ENCODE results near the gene MIB2. TPM values are rescaled to one million over a fixed set of nuclear protein-coding genes. Genes with fewer than 3 reads are reported as not detected.

Gene MIB2
- total RNA-seq, 2 donors from 2014 or later = 36.7 to 49.8 TPM

DNA sequence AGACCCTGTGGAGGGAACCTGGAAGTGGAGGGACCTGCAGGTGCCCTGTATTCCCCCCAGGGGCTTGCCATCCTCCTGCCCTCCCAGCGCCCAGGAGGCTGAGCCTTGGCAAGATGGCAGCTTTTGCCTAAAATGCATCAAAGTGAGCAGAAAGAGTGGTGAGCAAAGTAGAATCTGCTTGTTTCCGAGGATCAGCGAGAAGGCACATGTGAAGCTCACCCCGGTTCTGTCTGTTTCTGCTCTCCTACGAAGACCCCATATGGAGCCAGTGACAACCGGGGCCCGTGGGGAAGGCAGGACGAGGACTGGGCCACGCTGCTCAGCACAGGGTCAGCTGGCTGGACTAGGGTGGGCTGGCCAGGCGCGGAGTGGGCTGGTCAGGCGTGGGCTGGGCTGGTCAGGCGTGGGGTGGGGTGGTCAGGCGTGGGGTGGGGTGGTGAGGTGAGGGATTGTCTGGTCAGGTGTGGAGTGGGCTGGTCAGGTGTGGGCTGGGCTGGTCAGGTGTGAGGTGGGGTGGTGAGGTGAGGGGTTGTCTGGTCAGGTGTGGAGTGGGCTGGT lies 10.2 kb upstream of the MIB2 start:
- Mint-ChIP-seq H3K36me3 (no peaks in the 10 kb centered on the region), H3K9me3 (no peaks in the 10 kb centered on the region), H3K27ac (peak overlapping the region in 1 of 2 donors; percentile 55)
- DNase-seq (ENCODE audit: low spot score in 2 of 2) (no peak), ATAC-seq (no peak)

DNA sequence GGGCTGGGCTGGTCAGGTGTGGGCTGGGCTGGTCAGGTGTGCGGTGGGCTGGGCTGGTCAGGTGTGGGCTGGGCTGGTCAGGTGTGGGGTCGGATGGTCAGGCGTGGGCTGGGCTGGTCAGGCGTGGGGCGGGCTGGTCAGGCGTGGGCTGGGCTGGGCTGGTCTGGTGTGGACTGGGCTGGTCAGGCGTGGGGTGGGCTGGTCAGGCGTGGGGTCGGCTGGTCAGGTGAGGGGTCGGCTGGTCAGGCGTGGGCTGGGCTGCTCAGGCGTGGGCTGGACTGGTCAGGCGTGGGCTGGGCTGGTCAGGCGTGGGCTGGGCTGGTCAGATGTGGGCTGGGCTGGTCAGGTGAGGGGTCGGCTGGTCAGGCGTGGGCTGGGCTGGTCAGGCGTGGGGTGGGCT lies 9.6 kb upstream of the MIB2 start:
- Mint-ChIP-seq H3K9me3 (no peaks in the 10 kb centered on the region), H3K27ac (no peak overlapping the region), H3K36me3 (no peaks in the 10 kb centered on the region)
- no peak for ATAC-seq
- DNase-seq (ENCODE audit: low spot score in 2 of 2) = no peak

DNA sequence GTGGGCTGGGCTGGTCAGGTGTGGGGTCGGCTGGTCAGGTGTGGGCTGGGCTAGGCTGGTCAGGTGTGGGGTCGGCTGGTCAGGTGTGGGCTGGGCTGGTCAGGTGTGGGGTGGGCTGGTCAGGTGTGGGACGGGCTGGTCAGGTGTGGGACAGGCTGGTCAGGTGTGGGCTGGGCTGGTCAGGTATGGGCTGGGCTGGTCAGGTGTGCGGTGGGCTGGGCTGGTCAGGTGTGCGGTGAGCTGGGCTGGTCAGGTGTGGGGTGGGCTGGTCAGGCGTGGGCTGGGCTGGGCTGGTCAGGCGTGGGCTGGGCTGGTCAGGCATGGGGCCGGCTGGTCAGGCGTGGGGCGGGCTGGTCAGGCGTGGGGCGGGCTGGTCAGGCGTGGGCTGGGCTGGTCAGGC lies 9.1 kb upstream of the MIB2 start:
- Mint-ChIP-seq H3K27ac (no peak overlapping the region), H3K9me3 (no peaks in the 10 kb centered on the region), H3K36me3 (no peaks in the 10 kb centered on the region)
- ATAC-seq (no peak), DNase-seq (ENCODE audit: low spot score in 2 of 2) (no peak)

DNA sequence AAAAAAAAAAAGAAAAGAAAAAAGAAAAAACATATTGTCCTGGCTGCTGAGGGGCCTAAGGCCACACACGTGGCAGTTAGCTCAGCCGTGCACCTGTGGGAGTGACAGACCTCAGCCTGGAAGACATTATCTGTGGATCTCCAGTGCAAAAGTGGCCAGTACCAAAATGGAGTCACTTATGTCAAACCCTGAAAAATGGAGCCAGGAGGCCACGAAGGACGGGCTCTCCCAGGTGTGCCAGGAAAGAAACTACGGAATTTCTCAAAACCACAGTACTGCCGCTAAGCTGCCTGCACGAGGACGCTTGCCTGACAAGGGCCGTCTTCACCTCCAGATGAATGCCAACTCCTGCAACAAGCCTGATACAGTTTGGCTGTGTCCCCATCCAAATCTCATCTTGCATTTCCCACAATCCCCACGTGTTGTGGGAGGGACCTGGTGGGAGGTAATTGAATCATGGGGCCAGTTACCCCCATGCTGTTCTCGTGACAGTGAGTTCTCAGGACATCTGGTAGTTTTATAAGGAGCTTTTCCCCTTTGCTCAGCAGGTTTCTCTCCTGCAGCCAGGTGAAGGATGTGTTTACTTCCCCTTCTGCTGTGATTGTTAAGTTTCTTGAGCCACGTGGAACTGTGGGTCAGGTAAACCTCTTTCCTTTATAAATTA lies 5.3 kb upstream of the MIB2 start:
- Mint-ChIP-seq H3K27ac (no peak overlapping the region), H3K36me3 (peaks cover 6 to 16% of the 10 kb centered on the region in 2 donors), H3K9me3 (no peaks in the 10 kb centered on the region)
- no peak for DNase-seq (ENCODE audit: low spot score in 2 of 2)
- no peak for ATAC-seq

DNA sequence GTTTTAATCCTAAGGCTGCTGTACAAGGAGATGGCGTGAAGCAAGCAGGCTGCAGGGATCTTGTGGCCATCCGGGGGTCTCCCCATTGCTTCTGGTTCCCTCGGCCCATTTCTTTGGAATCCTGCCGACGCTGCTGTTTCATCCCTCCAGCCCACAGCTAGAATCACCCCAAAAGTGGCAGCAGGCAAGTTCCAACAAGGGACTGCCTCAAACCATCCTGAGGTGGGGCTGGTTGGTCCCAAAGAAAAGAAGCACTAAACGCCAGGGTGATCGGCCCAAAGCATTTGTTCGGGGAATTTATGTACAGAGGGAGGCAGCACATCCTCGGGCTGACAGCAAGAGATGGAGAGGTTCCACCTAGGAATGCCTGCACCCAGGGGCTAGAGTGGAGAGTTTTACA lies 4.5 kb upstream of the MIB2 start:
- DNase-seq (ENCODE audit: low spot score in 2 of 2) (no peak), ATAC-seq (no peak)
- H3K9me3 Mint-ChIP-seq = no peaks in the 10 kb centered on the region
- H3K36me3 Mint-ChIP-seq = peaks cover 7 to 16% of the 10 kb centered on the region in 2 donors
- H3K27ac Mint-ChIP-seq = no peak overlapping the region

DNA sequence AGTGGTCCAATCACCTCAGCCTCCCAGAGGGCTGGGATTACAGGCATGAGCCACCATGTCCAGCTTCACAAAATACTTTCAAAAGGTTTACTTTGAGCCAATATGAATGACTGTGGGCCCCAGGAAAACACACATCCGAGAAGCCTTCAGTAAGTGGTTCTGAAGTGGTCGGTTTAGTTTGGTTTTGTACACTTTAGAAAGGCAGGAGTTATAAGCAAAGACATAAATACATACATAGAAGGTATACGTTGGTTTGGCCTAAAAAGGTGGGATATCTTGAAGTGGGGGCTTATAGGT lies 3.2 kb upstream of the MIB2 start:
- peak overlapping the region in 1 of 2 donors; percentile 44 for H3K27ac Mint-ChIP-seq
- no peak for ATAC-seq
- peaks cover 7 to 16% of the 10 kb centered on the region in 2 donors for H3K36me3 Mint-ChIP-seq
- no peaks in the 10 kb centered on the region for H3K9me3 Mint-ChIP-seq
- no peak for DNase-seq (ENCODE audit: low spot score in 2 of 2)

DNA sequence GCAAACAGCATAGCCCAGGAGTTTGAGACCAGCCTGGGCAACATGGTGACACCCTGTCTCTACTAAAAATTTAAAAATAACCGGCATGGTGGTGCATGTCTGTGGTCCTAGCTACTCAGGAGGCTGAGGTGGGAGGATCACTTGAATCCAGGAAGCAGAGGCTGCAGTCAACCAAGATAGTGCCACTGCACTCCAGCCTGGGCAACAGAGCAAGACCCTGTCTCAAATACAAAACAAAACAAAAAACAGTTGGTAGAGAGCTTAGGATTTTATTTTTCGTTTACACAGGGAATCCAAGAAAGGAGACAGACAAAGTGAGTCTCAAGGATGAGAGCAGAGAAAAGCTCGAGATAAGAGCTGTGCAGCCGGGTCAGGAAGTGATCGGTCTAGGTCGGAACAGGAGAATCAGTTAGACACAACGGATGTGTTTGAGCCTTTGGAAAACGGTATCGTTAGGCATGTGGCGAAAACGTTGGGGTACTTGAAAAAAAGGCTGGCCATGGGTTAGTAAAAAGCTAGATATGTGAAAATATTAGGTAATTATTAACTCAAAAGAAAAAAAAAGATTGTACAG lies 1.7 kb upstream of the MIB2 start:
- Mint-ChIP-seq H3K27ac (peak overlapping the region; percentile 94 to 98), H3K36me3 (peaks cover 7 to 16% of the 10 kb centered on the region in 2 donors), H3K9me3 (no peaks in the 10 kb centered on the region)
- ATAC-seq (no peak), DNase-seq (ENCODE audit: low spot score in 2 of 2) (no peak)

DNA sequence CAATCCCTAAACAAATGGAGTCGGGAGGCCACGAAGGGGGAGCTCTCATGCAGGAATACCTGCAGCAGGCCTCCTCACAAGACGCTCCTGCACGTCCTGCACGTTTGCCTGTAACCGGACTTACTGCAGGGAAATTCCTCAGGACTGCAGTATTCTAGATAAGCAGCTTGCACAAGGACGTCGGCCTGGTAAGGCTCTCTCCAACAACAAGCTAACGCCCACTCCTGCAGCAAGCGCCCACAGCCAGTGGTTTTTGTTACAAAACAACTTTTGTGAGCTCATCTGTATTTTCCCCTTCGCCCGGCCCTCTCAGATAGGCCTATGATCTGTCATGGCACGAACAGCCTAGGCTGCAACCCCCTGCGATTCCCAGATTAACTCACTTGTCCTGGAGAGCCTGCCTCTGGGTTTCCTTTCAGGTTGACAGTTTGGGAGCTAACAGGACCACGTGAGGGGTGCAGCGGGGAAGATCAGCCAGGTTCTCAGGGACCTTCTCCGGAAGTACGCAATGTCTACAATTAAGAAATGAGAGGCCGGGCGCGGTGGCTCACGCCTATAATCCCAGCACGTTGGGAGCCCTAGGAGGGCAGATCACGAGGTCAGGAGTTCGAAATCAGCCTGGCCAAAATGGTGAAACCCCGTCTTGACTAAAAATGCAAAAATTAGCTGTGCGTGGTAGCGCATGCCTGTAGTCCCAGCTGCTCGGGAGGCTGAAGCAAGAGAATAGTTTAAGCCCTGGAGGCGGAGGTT lies 921 bp upstream of the MIB2 start:
- H3K9me3 Mint-ChIP-seq = no peaks in the 10 kb centered on the region
- DNase-seq (ENCODE audit: low spot score in 2 of 2) (no peak), ATAC-seq (peak in 1 of 2 donors; percentile 21)
- H3K36me3 Mint-ChIP-seq = peaks cover 7 to 16% of the 10 kb centered on the region in 2 donors
- H3K27ac Mint-ChIP-seq = peak overlapping the region; percentile 94 to 98

DNA sequence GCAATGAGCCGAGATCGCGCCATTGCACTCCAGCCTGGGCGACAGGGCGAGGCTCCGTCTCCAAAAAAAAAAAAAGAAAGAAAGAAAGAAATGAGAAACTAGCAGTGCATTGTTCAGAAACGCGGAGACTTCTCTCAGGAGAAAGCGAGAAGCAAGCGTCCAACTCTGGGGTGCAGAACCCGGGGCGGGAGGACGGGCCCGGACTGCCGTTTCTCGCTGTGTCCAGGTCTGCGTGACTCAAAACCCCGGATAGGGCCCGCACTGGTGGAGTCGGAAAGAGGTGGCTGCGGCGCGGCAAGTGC lies 395 bp upstream of the MIB2 start:
- no peaks in the 10 kb centered on the region for H3K9me3 Mint-ChIP-seq
- DNase-seq (ENCODE audit: low spot score in 2 of 2) (no peak), ATAC-seq (no peak)
- peak overlapping the region; percentile 94 to 98 for H3K27ac Mint-ChIP-seq
- H3K36me3 Mint-ChIP-seq = peaks cover 7 to 16% of the 10 kb centered on the region in 2 donors

DNA sequence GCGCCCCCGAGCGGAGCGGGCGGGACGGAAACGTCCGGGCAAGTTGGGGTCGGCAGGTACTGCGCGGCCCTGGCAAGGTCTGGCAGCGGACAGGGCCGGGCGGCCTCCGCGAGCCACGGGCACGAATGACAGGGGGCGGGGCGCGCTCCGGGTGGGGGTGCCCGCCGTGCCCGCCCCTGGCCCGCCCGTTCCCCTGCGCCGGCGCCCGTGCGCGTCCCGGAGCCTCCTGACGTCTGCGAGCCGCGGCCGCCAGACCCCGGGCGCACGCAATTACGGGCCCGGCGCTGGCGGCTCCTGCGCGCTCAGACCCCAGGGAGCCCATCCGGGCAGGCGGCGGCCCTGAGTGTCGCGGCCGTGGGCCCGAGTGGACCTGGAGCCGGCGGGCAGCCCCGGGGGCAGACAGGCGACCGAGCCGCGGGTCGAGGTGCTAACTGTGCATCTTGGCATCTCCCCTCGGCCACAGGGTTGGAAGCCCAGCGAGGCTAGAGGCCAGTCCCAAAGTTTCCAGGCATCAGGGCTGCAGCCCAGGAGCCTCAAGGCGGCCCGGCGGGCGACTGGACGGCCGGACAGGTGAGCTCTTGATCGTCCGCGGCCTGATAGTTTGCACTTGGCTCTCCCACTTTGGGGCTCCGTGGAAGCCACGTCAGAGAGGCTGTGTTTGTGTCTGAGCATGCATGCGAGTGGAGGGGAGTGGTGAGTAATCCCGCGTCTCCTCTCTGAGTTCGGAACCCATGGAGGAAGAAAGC lies 918 bp downstream of the MIB2 start:
- peak overlapping the region; percentile 62 to 94 for H3K27ac Mint-ChIP-seq
- peaks cover 7 to 16% of the 10 kb centered on the region in 2 donors for H3K36me3 Mint-ChIP-seq
- no peaks in the 10 kb centered on the region for H3K9me3 Mint-ChIP-seq
- ATAC-seq (peak; percentile 16 to 23), DNase-seq (ENCODE audit: low spot score in 2 of 2) (peak in 1 of 2 donors; percentile 56)

DNA sequence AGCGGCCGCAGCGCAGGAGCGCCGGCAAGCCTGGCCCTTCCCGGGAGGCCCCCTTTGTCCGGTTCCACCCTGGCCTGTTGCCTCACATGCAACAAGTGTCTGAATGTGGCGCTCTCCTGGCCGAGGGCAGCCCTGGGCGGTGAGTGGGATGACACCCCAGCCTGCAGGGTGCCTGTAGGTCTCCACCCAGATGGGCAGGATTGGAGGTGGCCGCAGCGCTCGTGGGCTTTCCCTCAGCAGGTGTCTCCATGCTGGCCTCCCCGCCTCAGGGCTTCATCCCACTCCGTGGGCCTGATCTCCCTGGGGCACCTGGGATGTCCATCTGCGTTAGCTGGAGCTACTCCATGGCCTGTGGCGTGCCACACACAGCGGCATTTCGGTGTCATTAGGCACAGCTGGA lies 1.5 kb downstream of the MIB2 start:
- ATAC-seq (no peak), DNase-seq (ENCODE audit: low spot score in 2 of 2) (no peak)
- Mint-ChIP-seq H3K36me3 (peaks cover 7 to 16% of the 10 kb centered on the region in 2 donors), H3K27ac (peak overlapping the region in 1 of 2 donors; percentile 45), H3K9me3 (no peaks in the 10 kb centered on the region)

DNA sequence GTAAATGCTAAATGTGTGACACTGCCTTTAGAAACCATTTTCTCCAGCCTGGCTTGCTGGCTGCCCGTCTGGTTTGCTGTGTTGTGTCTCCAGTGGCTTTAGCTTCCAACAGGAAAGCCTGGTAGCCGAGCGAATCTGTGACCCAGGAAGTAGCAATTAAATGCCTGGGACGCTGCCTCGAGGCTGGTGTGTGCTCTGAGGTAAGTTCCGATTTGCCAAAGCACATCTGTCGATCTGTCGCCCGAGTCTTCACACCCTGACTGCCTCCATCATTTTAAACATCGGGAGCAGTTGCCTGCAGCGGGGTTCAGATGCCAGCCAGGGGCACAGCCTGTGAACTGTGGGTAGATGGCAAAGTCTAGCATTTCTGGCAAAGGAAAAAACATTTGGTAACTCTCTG lies 2.2 kb downstream of the MIB2 start:
- H3K9me3 Mint-ChIP-seq = no peaks in the 10 kb centered on the region
- H3K36me3 Mint-ChIP-seq = peaks cover 7 to 16% of the 10 kb centered on the region in 2 donors
- H3K27ac Mint-ChIP-seq = peak overlapping the region in 1 of 2 donors; percentile 45
- ATAC-seq = no peak
- no peak for DNase-seq (ENCODE audit: low spot score in 2 of 2)

DNA sequence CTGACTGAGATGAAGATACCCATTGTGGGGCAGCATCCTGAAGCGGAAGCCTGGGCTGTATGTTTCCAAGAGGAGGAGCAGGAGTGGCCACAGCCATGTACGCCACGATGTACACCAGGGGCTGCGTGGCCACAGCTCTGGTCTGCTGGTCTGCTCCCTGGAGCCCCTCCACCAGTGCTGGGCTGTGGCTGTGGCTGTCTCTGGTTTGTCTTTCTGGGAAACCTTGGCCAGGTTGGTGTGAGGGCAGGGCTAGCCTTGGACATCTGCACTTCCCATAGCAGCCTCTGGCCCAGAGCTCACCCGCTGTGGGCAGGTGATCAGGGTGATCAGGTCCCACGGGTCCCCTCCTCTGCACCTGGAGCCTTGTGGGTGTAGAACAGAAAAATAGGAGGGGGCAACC lies 2.6 kb downstream of the MIB2 start:
- no peaks in the 10 kb centered on the region for H3K9me3 Mint-ChIP-seq
- peaks cover 7 to 16% of the 10 kb centered on the region in 2 donors for H3K36me3 Mint-ChIP-seq
- ATAC-seq (no peak), DNase-seq (ENCODE audit: low spot score in 2 of 2) (no peak)
- no peak overlapping the region for H3K27ac Mint-ChIP-seq

DNA sequence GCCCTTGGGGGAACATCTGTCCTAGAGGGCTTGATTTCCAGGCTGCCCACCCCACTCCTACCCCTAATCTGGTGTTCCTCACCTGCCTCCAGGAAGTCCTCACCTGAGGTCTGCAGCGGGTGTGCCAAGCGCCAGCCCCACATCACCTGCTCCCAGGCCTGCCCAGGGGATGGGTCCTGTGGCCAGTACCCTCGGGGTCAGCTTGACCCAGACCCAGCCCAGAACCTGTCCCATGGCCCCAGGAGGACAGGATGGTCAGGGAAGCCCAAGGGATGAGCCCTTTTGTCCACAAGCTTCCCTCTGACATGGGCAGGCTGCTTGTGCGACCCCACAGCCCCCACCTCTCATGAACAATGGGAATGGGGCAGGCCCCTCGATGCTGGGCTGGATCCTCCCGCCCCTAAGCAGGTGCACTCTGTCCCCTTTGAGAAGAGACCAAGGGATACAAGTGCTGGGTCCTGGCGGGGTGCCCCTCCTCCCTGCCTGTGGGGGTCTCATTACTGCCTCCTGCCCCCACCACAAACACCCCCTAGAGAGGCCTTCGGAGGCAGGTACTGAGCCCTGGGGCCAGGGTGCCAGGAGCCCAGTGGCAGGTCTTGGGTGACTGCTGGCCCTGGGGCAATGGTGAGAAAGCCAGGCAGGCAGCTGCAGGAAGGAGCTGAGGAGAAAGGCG lies 3.2 kb downstream of the MIB2 start:
- Mint-ChIP-seq H3K9me3 (no peaks in the 10 kb centered on the region), H3K27ac (no peak overlapping the region), H3K36me3 (peaks cover 7 to 13% of the 10 kb centered on the region in 2 donors)
- DNase-seq (ENCODE audit: low spot score in 2 of 2) (no peak), ATAC-seq (no peak)

DNA sequence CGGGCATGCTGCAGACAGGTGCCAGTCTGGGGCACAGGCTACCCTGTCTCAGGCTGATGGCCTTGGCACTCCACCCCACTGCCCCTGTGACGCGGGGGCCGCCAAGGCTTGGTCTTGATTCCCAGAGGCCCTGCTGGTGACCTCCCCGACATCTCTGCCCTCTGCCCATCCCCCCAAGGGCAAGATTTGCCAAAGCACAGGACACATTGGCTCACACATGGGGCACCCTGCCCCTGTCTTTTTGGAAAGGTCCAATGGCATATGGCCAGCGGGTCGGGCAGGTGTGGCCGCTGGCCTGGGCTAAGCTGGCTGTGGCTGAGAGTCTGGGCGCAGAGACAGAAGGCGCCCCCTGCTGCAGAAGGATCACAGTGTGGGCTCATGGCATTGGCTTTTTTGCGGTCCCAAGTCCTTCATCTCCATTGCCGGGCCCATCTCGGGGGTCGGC lies 4.6 kb downstream of the MIB2 start:
- DNase-seq (ENCODE audit: low spot score in 2 of 2) (no peak), ATAC-seq (no peak)
- no peaks in the 10 kb centered on the region for H3K9me3 Mint-ChIP-seq
- peaks cover 0 to 1% of the 10 kb centered on the region in 2 donors for H3K36me3 Mint-ChIP-seq
- H3K27ac Mint-ChIP-seq = no peak overlapping the region

DNA sequence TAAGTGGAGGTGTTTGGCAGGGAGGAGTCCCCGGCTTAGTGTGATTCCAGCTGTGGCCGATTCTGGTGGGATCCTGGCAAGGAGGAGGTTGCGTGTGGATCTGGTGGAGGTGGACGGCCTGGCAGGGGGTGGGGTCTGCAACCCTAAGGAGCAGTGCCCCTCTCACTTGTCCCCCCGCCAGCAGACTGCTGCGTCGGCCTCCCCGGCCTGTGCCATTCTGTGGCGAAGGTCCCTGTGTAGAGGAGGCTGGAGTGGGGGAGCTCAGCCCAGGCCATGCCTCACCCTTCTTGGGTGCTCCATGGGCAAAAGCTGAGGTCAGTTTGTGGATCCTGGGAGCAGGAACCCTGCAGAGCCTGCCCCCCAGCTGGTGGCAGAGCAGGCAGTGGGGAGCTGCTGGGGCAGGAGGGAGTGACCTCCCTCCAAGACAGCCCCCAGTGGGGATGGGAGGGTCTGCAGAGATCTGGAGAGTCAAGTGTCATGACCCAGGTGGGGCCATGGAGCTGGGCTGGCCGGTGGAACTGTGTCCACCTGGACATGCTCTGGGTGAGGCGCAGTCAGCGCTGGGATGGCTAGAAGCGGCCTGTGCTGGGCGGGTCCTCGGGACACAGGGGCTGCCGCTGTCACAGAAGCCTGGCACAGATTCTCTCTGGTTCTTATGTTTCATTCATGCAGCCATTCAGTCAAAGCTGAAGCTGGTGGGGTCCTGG lies 5.3 kb downstream of the MIB2 start:
- DNase-seq (ENCODE audit: low spot score in 2 of 2) (no peak), ATAC-seq (no peak)
- Mint-ChIP-seq H3K9me3 (no peaks in the 10 kb centered on the region), H3K36me3 (no peaks in the 10 kb centered on the region), H3K27ac (no peak overlapping the region)

All from activated naive CD4-positive, alpha-beta T cell treated with anti-CD3 and anti-CD28 coated beads, Interleukin-2, amount 50 U/mL, for 72 hours (primary cell).